VCaP (cell line): Measurements from ENCODE around the gene TIMP2.
"Not testable (repeated sequence)": the region's sequence is repeated elsewhere in the genome, so short reads cannot be mapped to it uniquely, and the experiment has no call there.

Experiments
- H3K27ac ChIP-seq: fragments of 450-650 bp; 2 replicates; pipeline ENCODE4 v1.5.1; 2017
- CTCF ChIP-seq: fragments of 450-650 bp; conservative IDR thresholded peaks from 2 replicates; pipeline ENCODE4 v1.5.1; 2017; ENCODE audit warnings: mild to moderate bottlenecking, moderate library complexity

The TIMP2 gene

GRCh38 chr17:78969865-78970264 is 44.7 kb upstream of the TIMP2 start:
- no peak overlapping the region for H3K27ac ChIP-seq
- no peak for TF ChIP-seq CTCF

GRCh38 chr17:78967782-78968362 is 42.7 kb upstream of the TIMP2 start:
- TF ChIP-seq CTCF, result no peak
- H3K27ac ChIP-seq, result no peak overlapping the region

- TF ChIP-seq CTCF, result no peak
- H3K27ac ChIP-seq, result no peak overlapping the region
Observed at GRCh38 chr17:78966910-78967600, 41.9 kb upstream of the TIMP2 start.

GRCh38 chr17:78966123-78966813 is 41.1 kb upstream of the TIMP2 start:
- no peak overlapping the region for H3K27ac ChIP-seq
- no peak for TF ChIP-seq CTCF

GRCh38 chr17:78965491-78965924 is 40.3 kb upstream of the TIMP2 start:
- no peak for TF ChIP-seq CTCF
- no peak overlapping the region for H3K27ac ChIP-seq

GRCh38 chr17:78963378-78963777 is 38.2 kb upstream of the TIMP2 start:
- H3K27ac ChIP-seq, result no peak overlapping the region
- no peak for TF ChIP-seq CTCF

GRCh38 chr17:78962984-78963348 is 37.8 kb upstream of the TIMP2 start:
- not testable (repeated sequence) for H3K27ac ChIP-seq
